HG02981 (cell line): ENCODE results near the gene GSC.
"Not testable (repeated sequence)": the region's sequence is repeated elsewhere in the genome, so short reads cannot be mapped to it uniquely, and the experiment has no call there.

Experiments used
- ATAC-seq: cut with Tn5 transposase; IDR thresholded peaks from one replicate; pipeline ENCODE4 v1.9.1; 2021; ENCODE audit warnings: mild to moderate bottlenecking, moderate library complexity; ENCODE audit not compliant: unreplicated experiment

GSC gene

DNA sequence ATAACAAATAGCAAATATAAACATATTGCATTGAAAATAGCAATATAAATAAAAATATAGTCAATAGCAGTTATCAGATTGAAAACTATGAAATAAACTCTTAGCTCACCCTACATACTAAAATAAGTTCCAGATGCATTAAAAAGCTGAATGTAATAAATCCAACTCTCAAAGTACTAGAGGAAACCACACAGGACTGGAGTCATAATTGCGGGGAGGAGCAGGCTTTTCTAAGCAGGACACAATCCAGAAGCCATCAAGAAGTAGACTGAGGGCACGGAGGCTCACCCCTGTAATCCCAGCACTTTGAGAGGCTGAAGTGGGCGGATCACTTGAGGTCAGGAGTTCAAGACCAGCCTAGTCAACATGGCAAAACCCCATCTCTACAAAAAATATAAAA lies 22.2 kb downstream of the GSC start:
- ATAC-seq = no peak

DNA sequence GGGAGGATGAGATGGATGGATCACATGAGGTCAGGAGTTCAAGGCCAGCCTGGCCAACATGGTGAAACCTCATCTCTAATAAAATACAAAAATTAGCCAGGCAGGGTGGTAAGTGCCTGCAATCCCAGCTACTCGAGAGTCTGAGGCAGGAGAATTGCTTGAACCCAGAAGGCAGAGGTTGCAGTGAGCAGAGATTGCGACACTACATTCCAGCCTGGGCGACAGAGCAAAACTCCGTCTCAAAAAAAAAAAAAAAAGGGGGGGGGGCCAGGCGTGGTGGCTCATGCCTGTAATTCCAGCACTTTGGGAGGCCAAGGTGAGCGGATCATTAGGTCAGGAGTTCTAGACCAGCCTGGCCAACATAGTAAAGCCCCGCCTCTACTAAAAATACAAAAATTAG lies 22.8 kb downstream of the GSC start:
- ATAC-seq = not testable (repeated sequence)

DNA sequence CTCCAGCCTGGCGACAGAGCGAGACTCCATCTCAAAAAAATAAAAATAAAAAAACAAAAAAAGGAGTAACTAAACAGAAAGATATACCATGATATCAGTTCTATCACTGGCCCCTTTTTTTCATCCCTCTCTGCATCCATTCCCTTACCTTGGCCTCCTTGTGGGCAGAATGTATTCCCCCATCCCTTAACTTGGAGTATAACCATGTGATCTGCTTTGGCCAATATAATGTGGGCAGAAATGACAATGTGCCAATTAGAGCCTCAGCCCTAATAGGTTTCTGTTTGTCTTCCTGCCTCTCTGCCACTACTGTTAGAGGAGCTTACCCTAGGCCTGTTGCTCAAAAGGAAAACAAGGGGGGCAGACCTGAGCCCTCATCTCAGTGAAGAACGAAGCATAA lies 23.8 kb downstream of the GSC start:
- ATAC-seq = no peak

DNA sequence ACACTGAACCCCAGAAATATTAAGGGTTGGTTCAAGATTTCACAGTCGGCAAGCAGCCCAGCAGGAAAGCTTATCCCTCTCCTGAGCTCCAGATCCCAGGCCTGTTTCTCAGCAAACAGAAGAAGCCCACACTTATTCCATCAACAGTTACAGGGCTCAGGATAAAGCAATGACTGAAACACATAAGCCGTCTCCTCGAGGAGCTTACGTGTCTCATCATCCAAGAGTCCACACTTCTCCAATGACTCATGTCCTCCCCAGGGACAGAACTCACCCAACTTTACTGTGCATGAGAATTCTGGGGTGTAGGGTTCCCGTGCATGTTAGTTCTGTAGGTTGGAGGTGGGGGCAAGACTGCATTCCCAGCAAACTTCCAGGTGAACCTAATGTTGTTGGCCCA lies 31.2 kb downstream of the GSC start:
- ATAC-seq = no peak

DNA sequence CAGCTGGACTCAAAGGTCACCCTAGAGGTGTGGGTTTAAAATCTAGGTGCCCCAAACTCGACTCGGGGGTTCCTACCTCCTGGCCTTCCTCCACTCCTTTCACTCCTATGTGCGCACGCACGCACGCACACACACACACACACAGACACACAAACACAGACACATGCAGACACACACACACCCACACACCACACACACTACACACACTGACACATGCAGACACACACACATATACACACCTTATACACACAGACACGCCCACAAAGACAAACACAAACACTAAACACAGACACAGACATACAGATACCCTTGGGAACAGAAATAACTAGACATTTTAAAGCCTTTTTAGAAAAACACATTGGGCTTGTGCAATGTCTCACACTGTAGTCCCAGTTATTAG lies 31.8 kb downstream of the GSC start:
- ATAC-seq = no peak

DNA sequence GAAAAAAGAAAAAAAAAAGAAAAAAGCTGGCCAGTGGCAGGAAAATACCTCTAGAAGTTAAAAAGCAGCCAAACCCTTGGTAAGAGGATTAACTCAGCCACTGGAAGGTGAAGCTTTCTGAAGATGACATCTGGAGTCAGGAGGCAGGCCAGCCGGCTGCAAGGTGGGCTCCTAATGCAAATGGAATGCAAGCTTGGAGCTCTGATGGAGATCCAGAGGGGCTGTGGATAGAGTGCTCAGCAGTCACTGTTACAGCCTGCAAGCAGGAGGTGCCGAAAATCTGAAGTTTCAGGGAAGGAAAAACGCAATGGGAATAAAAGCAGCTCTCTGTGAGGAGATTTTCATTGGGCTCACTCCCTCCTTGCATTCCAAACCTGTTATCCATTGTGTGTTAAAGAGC lies 41.0 kb downstream of the GSC start:
- ATAC-seq = no peak

DNA sequence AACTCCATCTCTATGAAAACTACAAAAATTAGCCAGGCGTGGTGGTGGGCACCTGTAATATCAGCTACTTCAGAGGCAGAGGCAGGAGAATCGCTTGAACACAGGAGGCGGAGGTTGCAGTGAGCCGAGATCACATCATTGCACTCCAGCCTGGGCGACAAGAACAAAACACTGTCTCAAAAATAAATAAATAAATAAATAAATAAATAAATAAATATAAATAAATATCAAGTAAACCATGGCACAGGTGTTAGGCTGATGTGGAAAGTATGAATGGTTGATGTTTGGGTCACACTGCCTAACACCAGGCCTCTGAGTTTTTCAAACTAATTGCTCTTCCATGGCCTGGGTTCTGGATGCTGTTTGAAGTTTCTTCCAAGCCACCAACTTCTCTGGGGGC lies 41.5 kb downstream of the GSC start:
- not testable (repeated sequence) for ATAC-seq

DNA sequence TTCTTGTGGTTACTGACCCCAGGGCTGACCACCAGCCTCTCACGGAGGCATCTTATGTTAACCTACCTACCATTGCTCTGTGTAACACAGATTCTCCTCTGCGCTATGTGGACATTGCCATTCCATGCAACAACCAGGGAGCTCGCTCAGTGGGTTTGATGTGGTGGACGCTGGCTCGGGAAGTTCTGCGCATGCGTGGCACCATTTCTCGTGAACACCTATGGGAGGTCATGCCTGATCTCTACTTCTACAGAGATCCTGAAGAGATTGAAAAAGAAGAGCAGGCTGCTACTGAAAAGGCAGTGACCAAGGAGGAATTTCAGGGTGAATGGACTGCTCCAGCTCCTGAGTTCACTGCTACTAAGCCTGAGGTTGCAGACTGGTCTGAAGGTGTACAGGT lies 43.3 kb downstream of the GSC start:
- ATAC-seq = not testable (repeated sequence)

DNA sequence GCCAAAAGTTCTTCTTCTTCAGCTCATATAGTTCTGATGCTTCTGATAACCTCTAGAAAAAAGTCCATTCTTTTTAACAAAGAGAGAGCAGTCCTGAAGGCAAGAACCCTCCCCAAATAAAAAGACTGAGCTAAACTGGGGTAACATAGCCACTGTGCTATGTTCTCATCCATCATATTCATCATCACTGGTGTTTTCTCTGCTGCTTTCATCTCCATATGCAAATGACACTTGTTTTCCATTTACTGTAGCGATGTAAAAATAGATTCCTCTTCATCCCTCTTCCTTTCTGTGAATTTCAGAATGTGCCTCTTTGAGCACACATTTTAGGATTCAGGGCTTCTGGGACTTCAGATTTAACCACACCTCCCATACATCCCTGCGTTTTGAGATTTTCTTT lies 44.9 kb downstream of the GSC start:
- no peak for ATAC-seq

DNA sequence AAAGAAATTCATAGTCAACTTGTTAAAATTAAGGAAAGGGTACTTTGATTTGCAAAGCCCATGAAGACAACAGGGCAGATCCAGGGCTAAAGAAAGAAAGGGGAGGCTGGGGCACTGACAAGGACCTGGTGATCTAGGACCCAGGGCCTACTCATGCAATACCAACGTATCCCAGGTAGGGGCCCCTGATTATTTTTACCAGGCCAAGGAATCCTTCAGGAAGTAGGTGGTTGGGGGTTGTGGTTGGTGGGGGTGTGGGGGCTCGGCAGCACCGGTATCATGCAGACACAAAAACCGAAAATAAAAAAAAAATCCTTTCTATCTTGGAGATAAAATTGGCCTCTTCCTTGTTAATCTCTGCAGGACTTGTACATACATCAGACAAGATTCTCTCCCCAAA lies 47.5 kb downstream of the GSC start:
- no peak for ATAC-seq
